SK-N-SH (cell line): ENCODE results near the gene HHATL. TPM values are rescaled to one million over a fixed set of nuclear protein-coding genes. Genes with fewer than 3 reads are reported as not detected.

Source experiments
- CTCF ChIA-PET: fragments of 300-600, 350-600 bp; formaldehyde crosslinking; extraction: SDS; loops from one replicate; lab custom pipeline; 2021; lab: Yijun Ruan, JAX
- POLR2A ChIA-PET: fragments of 350-600 bp; sonication (Branson Sonifier 250); formaldehyde crosslinking; extraction: SDS; loops from one replicate; lab custom pipeline; 2020; ENCODE audit warnings: antibody characterized with exemption, inconsistent platforms; lab: Yijun Ruan, JAX
- DNase-seq: peaks from one replicate; pipeline ENCODE4 v3.0.0; 2012
- H2AFZ ChIP-seq: fragments of 200-600 bp; sonication (generic); 2 replicates; pipeline ENCODE4 v1.8.1; 2016; ENCODE audit warnings: antibody characterized with exemption, mild to moderate bottlenecking, low read depth
- H3F3A ChIP-seq: fragments of 200-600 bp; sonication (generic); replicated peaks from 2 replicates; pipeline ENCODE3; 2016; ENCODE audit warnings: antibody characterized with exemption, mild to moderate bottlenecking; ENCODE audit not compliant: insufficient read depth
- H3K27ac ChIP-seq, 2 experiments: fragments of 200-500 bp in 1 of 2; fragments of 200-600 bp in 1 of 2; sonication (Bioruptor generic) in 1 of 2; sonication (generic), shearing (Covaris generic) in 1 of 2; 2 replicates each; pipeline versions ENCODE4 v1.5.1 to v1.6.1; 2014 to 2016; ENCODE audit warnings: low read depth in 2 of 2, inconsistent platforms in 1 of 2, low read length in 1 of 2, mild to moderate bottlenecking in 1 of 2, mixed read lengths in 1 of 2
- H3K27me3 ChIP-seq: fragments of 200-600 bp; sonication (generic), shearing (Covaris generic); 2 replicates; pipeline ENCODE4 v1.6.1; 2016; ENCODE audit warnings: mixed run types; ENCODE audit not compliant: insufficient read depth
- H3K36me3 ChIP-seq, 2 experiments: fragments of 200-500 bp in 1 of 2; fragments of 200-600 bp in 1 of 2; sonication (Bioruptor generic) in 1 of 2; sonication (generic) in 1 of 2; replicated peaks in 1 of 2; 2 replicates each; pipeline versions ENCODE3 to v1.5.1; 2014 to 2016; ENCODE audit warnings: low read length in 1 of 2, mild to moderate bottlenecking in 1 of 2; ENCODE audit not compliant: insufficient read depth in 2 of 2, control insufficient read depth in 1 of 2
- H3K4me1 ChIP-seq, 2 experiments: fragments of 200-500 bp in 1 of 2; fragments of 200-600 bp in 1 of 2; sonication (Bioruptor generic) in 1 of 2; sonication (generic), shearing (Covaris generic) in 1 of 2; 2 replicates each; pipeline versions ENCODE4 v1.5.1 to v1.6.1; 2014 to 2016; ENCODE audit warnings: low read depth in 1 of 2, low read length in 1 of 2, mixed run types in 1 of 2; ENCODE audit not compliant: insufficient read depth in 2 of 2, control insufficient read depth in 1 of 2
- H3K4me2 ChIP-seq: fragments of 200-600 bp; sonication (generic), shearing (Covaris generic); 2 replicates; pipeline ENCODE4 v1.6.1; 2017; ENCODE audit warnings: mixed run types
- H3K4me3 ChIP-seq, 2 experiments: fragments of 200-500 bp in 1 of 2; fragments of 200-600 bp in 1 of 2; sonication (Bioruptor generic) in 1 of 2; sonication (generic), shearing (Covaris generic) in 1 of 2; 2 replicates each; pipeline versions ENCODE4 v1.5.1 to v1.8.1; 2014 to 2016; ENCODE audit warnings: low read depth in 2 of 2, inconsistent platforms in 1 of 2, low read length in 1 of 2, mild to moderate bottlenecking in 1 of 2, mixed read lengths in 1 of 2, moderate library complexity in 1 of 2
- H3K79me2 ChIP-seq: fragments of 200-600 bp; sonication (generic); 2 replicates; pipeline ENCODE4 v1.8.1; 2017; ENCODE audit warnings: mild to moderate bottlenecking; ENCODE audit not compliant: insufficient read depth
- H3K9ac ChIP-seq: fragments of 200-600 bp; sonication (generic); 2 replicates; pipeline ENCODE4 v1.6.1; 2017; ENCODE audit warnings: mixed run types
- H3K9me2 ChIP-seq: fragments of 200-600 bp; sonication (generic); 2 replicates; pipeline ENCODE4 v1.6.1; 2017; ENCODE audit warnings: mixed run types
- H3K9me3 ChIP-seq: fragments of 200-600 bp; sonication (generic); 2 replicates; pipeline ENCODE4 v1.6.1; 2017; ENCODE audit warnings: mixed run types, mild to moderate bottlenecking, moderate library complexity
- H4K20me1 ChIP-seq: fragments of 200-600 bp; sonication (generic); 2 replicates; pipeline ENCODE4 v1.6.1; 2017; ENCODE audit warnings: mild to moderate bottlenecking, mixed run types; ENCODE audit not compliant: insufficient read depth
- EP300 ChIP-seq, 2 experiments: IDR thresholded peaks; 2 replicates each; pipeline versions ENCODE4 v1.4.0 to v1.6.1; 2012; ENCODE audit warnings: borderline replicate concordance in 1 of 2, low read depth in 1 of 2, low read length in 1 of 2
- FOXJ3 ChIP-seq: sonication (generic); formaldehyde crosslinking; IDR thresholded peaks from 2 replicates; pipeline ENCODE4 v1.5.1; 2020; ENCODE audit warnings: mild to moderate bottlenecking, missing genetic modification reagents
- FOXM1 ChIP-seq: IDR thresholded peaks from 2 replicates; pipeline ENCODE4 v1.4.0; 2012; ENCODE audit warnings: low read depth, mild to moderate bottlenecking
- GABPA ChIP-seq: IDR thresholded peaks from 2 replicates; pipeline ENCODE4 v1.4.0; 2012; ENCODE audit warnings: low read depth, mild to moderate bottlenecking
- JUND ChIP-seq: IDR thresholded peaks from 2 replicates; pipeline ENCODE4 v1.4.0; 2012
- MAX ChIP-seq: IDR thresholded peaks from 2 replicates; pipeline ENCODE4 v1.4.0; 2012; ENCODE audit warnings: low read depth
- MXI1 ChIP-seq: IDR thresholded peaks from 2 replicates; pipeline ENCODE4 v1.6.1; 2012; ENCODE audit warnings: mild to moderate bottlenecking, low read depth, low read length, improper control_type of control experiment
- NFIC ChIP-seq: IDR thresholded peaks from 2 replicates; pipeline ENCODE4 v1.4.0; 2012; ENCODE audit warnings: borderline replicate concordance
- POLR2AphosphoS5 ChIP-seq: IDR thresholded peaks from 2 replicates; pipeline ENCODE4 v1.6.1; 2012; ENCODE audit warnings: low read depth, low read length
- REST ChIP-seq: IDR thresholded peaks from 2 replicates; pipeline ENCODE4 v1.6.1; 2012; ENCODE audit warnings: mild to moderate bottlenecking, low read depth, low read length, moderate library complexity
- SMC3 ChIP-seq: IDR thresholded peaks from 2 replicates; pipeline ENCODE4 v1.6.1; 2012; ENCODE audit warnings: low read depth, low read length, improper control_type of control experiment
- TAF1 ChIP-seq: IDR thresholded peaks from 2 replicates; pipeline ENCODE4 v1.6.1; 2012; ENCODE audit warnings: low read depth, mild to moderate bottlenecking, low read length, moderate library complexity, borderline replicate concordance
- TCF12 ChIP-seq: IDR thresholded peaks from 2 replicates; pipeline ENCODE4 v1.4.0; 2012
- YY1 ChIP-seq: IDR thresholded peaks from 2 replicates; pipeline ENCODE4 v1.4.0; 2012; ENCODE audit warnings: low read depth, mild to moderate bottlenecking
- WGBS: methylation state at CpG from one replicate; pipeline ENCODE4 v1.1.6; 2017; ENCODE audit warnings: low lambda C conversion rate; 5-methylcytosine and 5-hydroxymethylcytosine counted together
- polyA plus RNA-seq, 3 experiments: library from polyadenylated mRNA; depleted of rRNA; stranded (reverse); fragments of >200 nt; gene quantifications; 2 replicates each; pipeline ENCODE4 v1.2.3, GENCODE V29; 2012

The HHATL gene
- polyA plus RNA-seq, 1 of the 3 experiments (the other 2 are of a cell fraction): not detected

GRCh38 chr3:42659451-42660130 lies 43.0 kb downstream of the HHATL start:
- H3K36me3 ChIP-seq: peaks cover 0 to 27% of the 10 kb centered on the region in 2 experiments
- TF ChIP-seq GABPA: no peak
- no peak for TF ChIP-seq JUND
- TF ChIP-seq POLR2AphosphoS5: no peak
- TF ChIP-seq YY1: no peak
- no peak for TF ChIP-seq EP300 (IDR thresholded peaks at IDR 0.05; ENCODE audit: borderline replicate concordance in 1 of 2, low read depth in 1 of 2, low read length in 1 of 2)
- TF ChIP-seq NFIC: no peak
- TF ChIP-seq SMC3: no peak
- TF ChIP-seq TCF12: no peak
- TF ChIP-seq REST: no peak
- TF ChIP-seq FOXJ3 (CRISPR knock-in tag): no peak
- TF ChIP-seq MAX: no peak
- TF ChIP-seq MXI1: no peak
- H3K9ac ChIP-seq: no peak overlapping the region
- no peaks in the 10 kb centered on the region for H3K9me3 ChIP-seq
- H3K4me2 ChIP-seq: no peak overlapping the region
- peaks cover 25% of the 10 kb centered on the region; the same call in 1 of the 2 replicates for H3K79me2 ChIP-seq
- peaks cover 4 to 15% of the 10 kb centered on the region in 2 experiments; a peak in 1 of 4 replicates for H3K4me1 ChIP-seq
- CTCF ChIA-PET: interaction anchor here (1.0 to 1.1 kb wide), 2 partner anchors 11 to 85 kb away, joined by 3 to 4 read pairs; no protein-coding TSS in a partner anchor
- no peak overlapping the region for H3K4me3 ChIP-seq
- no peak overlapping the region for H2AFZ ChIP-seq
- POLR2A ChIA-PET: interaction anchor here (0.5 kb wide), 1 partner anchor 164 kb away, joined by 3 read pairs; no protein-coding TSS in a partner anchor
- H3K27me3 ChIP-seq: no peaks in the 10 kb centered on the region
- no peak overlapping the region for H3K27ac ChIP-seq
- DNase-seq: peak; percentile 42
- WGBS: 92% methylated on average over 11 of the region's 25 CpGs
- no peaks in the 10 kb centered on the region for H3K9me2 ChIP-seq
- H3F3A ChIP-seq: no peaks in the 10 kb centered on the region
- H4K20me1 ChIP-seq: peaks cover 8% of the 10 kb centered on the region; the same call in 1 of the 2 replicates

GRCh38 chr3:42658771-42659390 lies 43.7 kb downstream of the HHATL start:
- Histone ChIP-seq H3K4me3 (no peak overlapping the region), H2AFZ (no peak overlapping the region), H3K36me3 (peaks cover 0 to 27% of the 10 kb centered on the region in 2 experiments), H3F3A (no peaks in the 10 kb centered on the region), H3K79me2 (peaks cover 27% of the 10 kb centered on the region; the same call in 1 of the 2 replicates), H3K4me1 (peaks cover 4 to 15% of the 10 kb centered on the region in 2 experiments; a peak in 1 of 4 replicates), H3K4me2 (no peak overlapping the region), H3K27ac (no peak overlapping the region), H3K9me2 (no peaks in the 10 kb centered on the region), H4K20me1 (peaks cover 8% of the 10 kb centered on the region; the same call in 1 of the 2 replicates), H3K27me3 (no peaks in the 10 kb centered on the region), H3K9me3 (no peaks in the 10 kb centered on the region), H3K9ac (no peak overlapping the region)
- ChIA-PET POLR2A (no interaction called here), CTCF (interaction anchor here (1.0 to 1.1 kb wide), 2 partner anchors 11 to 86 kb away, joined by 3 to 4 read pairs; no protein-coding TSS in a partner anchor)
- 95% methylated on average over 22 of the region's 22 CpGs for WGBS
- no peak for DNase-seq
- TF ChIP-seq TAF1 (no peak), FOXM1 (no peak)
